G401.6 (cell line): ENCODE results near the gene TMEM81.

Source experiments
- FAIRE-seq: peaks from 2 replicates; lab custom pipeline; 2012; peaks lifted over from hg19 to GRCh38; lab: Jason Lieb, UNC

Gene TMEM81

GRCh38 chr1:205076245-205076761, 8.0 kb downstream of the TMEM81 start:
- no peak for FAIRE-seq

- no peak for FAIRE-seq
Measured at GRCh38 chr1:205075642-205076155, 8.6 kb downstream of the TMEM81 start.

GRCh38 chr1:205074513-205074912, 9.7 kb downstream of the TMEM81 start:
- no peak for FAIRE-seq

GRCh38 chr1:205074084-205074483, 10.2 kb downstream of the TMEM81 start:
- FAIRE-seq: no peak

- FAIRE-seq: no peak
Measured at GRCh38 chr1:205073511-205073910, 10.7 kb downstream of the TMEM81 start.

GRCh38 chr1:205072881-205073280, 11.4 kb downstream of the TMEM81 start:
- no peak for FAIRE-seq

GRCh38 chr1:205072286-205072685, 12.0 kb downstream of the TMEM81 start:
- no peak for FAIRE-seq

- FAIRE-seq: no peak
Measured at GRCh38 chr1:205071801-205072200, 12.5 kb downstream of the TMEM81 start.

GRCh38 chr1:205071028-205071409, 13.2 kb downstream of the TMEM81 start:
- FAIRE-seq: no peak

- FAIRE-seq: no peak
Measured at GRCh38 chr1:205069371-205070125, 14.7 kb downstream of the TMEM81 start.

- FAIRE-seq: no peak
Measured at GRCh38 chr1:205068457-205069040, 15.7 kb downstream of the TMEM81 start.

- no peak for FAIRE-seq
Measured at GRCh38 chr1:205068001-205068400, 16.3 kb downstream of the TMEM81 start.

- FAIRE-seq: no peak
Measured at GRCh38 chr1:205067031-205067430, 17.2 kb downstream of the TMEM81 start.

- FAIRE-seq: no peak
Measured at GRCh38 chr1:205066141-205066818, 18.0 kb downstream of the TMEM81 start.

- no peak for FAIRE-seq
Measured at GRCh38 chr1:205065666-205066065, 18.6 kb downstream of the TMEM81 start.

- no peak for FAIRE-seq
Measured at GRCh38 chr1:205064741-205065316, 19.4 kb downstream of the TMEM81 start.

- FAIRE-seq: no peak
Measured at GRCh38 chr1:205064301-205064700, 20.0 kb downstream of the TMEM81 start.

- FAIRE-seq: no peak
Measured at GRCh38 chr1:205062895-205063294, 21.4 kb downstream of the TMEM81 start.

GRCh38 chr1:205062319-205062718, 21.9 kb downstream of the TMEM81 start:
- no peak for FAIRE-seq

- peak; percentile 48 for FAIRE-seq
Measured at GRCh38 chr1:205061665-205062069, 22.6 kb downstream of the TMEM81 start.

GRCh38 chr1:205061227-205061626, 23.0 kb downstream of the TMEM81 start:
- FAIRE-seq: no peak

- no peak for FAIRE-seq
Measured at GRCh38 chr1:205060746-205061145, 23.5 kb downstream of the TMEM81 start.

- FAIRE-seq: no peak
Measured at GRCh38 chr1:205059660-205060059, 24.6 kb downstream of the TMEM81 start.
